Progenitor cell of endocrine pancreas (in vitro differentiated cells): Measurements from ENCODE around the gene DEFB113. TPM values are rescaled to one million over a fixed set of nuclear protein-coding genes. Genes with fewer than 3 reads are reported as not detected.

Experiments used
- DNase-seq: peaks from one replicate; pipeline ENCODE4 v3.0.0; 2021; ENCODE audit warnings: low spot score; ENCODE audit not compliant: unreplicated experiment
- H3K27ac Mint-ChIP-seq: 2 replicates; pipeline ENCODE4 v1.8.0; 2021; ENCODE audit warnings: mild to moderate bottlenecking, moderate library complexity, mixed read lengths
- H3K27me3 Mint-ChIP-seq: 2 replicates; pipeline ENCODE4 v1.8.0; 2021; ENCODE audit warnings: mixed read lengths
- H3K36me3 Mint-ChIP-seq: 2 replicates; pipeline ENCODE4 v1.8.0; 2022; ENCODE audit warnings: mixed read lengths; ENCODE audit not compliant: insufficient read depth
- H3K4me1 Mint-ChIP-seq: 2 replicates; pipeline ENCODE4 v1.8.0; 2021; ENCODE audit warnings: low read depth, mixed read lengths
- H3K4me3 Mint-ChIP-seq: 2 replicates; pipeline ENCODE4 v1.8.0; 2021; ENCODE audit warnings: low read depth, mild to moderate bottlenecking, moderate library complexity, mixed read lengths
- H3K9me3 Mint-ChIP-seq: 2 replicates; pipeline ENCODE4 v1.8.0; 2021; ENCODE audit warnings: low read depth, mixed read lengths
- total RNA-seq: library from RNA; stranded (reverse); gene quantifications from 2 replicates; pipeline ENCODE4 v1.2.1, GENCODE V29; 2021
- TF ChIP-seq, protein P1 (sequence below): fragments of 200-600 bp; sonication (generic); IDR thresholded peaks from one replicate; pipeline ENCODE4 v1.5.0; 2021; ENCODE audit warnings: antibody characterized with exemption, mild to moderate bottlenecking; ENCODE audit not compliant: unreplicated experiment

DEFB113 gene
- total RNA-seq, 1 donor from 2014 or later: not detected

DNA sequence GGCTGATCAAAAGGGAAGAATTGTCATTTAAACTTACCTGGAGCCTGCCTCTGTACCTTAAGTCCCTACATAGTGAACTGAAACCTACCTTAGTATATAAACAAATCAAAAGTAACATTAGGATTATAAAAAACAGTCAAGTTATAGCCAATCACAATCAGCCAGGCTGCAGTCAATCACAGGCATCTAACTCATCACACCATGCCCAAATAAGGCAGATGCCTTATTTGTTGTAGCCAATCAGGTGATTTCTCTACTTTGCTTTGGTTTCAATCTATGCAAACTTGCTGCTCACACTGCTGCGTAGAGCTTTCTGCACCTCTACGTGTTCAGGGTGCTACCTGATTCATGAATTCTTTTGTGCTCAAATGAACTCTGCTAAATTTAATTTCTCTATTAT lies 18.3 kb upstream of the DEFB113 start:
- H3K36me3 Mint-ChIP-seq: no peaks in the 10 kb centered on the region
- H3K27me3 Mint-ChIP-seq: no peaks in the 10 kb centered on the region
- TF ChIP-seq, protein P1, sequence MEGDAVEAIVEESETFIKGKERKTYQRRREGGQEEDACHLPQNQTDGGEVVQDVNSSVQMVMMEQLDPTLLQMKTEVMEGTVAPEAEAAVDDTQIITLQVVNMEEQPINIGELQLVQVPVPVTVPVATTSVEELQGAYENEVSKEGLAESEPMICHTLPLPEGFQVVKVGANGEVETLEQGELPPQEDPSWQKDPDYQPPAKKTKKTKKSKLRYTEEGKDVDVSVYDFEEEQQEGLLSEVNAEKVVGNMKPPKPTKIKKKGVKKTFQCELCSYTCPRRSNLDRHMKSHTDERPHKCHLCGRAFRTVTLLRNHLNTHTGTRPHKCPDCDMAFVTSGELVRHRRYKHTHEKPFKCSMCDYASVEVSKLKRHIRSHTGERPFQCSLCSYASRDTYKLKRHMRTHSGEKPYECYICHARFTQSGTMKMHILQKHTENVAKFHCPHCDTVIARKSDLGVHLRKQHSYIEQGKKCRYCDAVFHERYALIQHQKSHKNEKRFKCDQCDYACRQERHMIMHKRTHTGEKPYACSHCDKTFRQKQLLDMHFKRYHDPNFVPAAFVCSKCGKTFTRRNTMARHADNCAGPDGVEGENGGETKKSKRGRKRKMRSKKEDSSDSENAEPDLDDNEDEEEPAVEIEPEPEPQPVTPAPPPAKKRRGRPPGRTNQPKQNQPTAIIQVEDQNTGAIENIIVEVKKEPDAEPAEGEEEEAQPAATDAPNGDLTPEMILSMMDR: no peak
- H3K27ac Mint-ChIP-seq: no peak overlapping the region
- no peak overlapping the region for H3K4me3 Mint-ChIP-seq
- H3K4me1 Mint-ChIP-seq: peaks cover 5% of the 10 kb centered on the region
- no peaks in the 10 kb centered on the region for H3K9me3 Mint-ChIP-seq
- DNase-seq: no peak

DNA sequence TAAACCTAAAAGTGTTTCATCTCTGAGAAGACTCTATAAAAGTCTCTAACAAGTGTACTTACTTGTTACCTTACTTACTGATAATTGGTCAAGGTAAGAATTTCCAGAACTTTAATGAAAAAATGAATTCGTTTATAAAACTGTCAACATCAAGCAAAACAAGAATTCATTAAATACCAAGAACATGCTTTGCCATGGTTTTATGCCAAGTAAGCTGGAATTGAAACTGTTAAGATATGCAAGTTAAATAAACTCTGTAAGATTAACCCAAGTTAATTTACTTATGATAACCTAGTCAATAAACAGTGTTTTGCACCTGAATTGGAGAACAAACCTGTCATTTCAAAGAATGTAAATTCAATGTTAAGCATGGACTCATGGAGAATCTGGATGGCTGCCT lies 17.1 kb upstream of the DEFB113 start:
- peaks cover 5% of the 10 kb centered on the region for H3K4me1 Mint-ChIP-seq
- TF ChIP-seq, protein P1: no peak

DNA sequence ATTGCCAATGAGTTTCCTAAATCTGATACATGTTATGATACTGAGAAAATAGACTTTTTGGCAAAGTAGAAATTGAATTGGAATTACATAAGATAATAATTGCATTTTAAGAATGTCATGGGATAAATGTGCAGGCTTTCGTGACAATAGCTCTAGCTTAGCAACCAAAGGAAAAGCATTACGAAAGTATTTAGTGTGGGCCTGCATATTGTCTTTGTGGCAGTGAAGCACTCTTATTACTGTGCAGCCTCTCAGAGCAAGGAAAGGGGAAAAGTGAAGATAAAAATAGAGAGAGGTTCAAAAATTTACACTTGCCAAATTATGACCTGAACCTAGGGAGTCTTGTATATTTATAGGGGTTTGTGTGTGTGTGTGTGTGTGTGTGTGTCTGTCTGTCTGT lies 12.6 kb upstream of the DEFB113 start:
- peaks cover 2% of the 10 kb centered on the region for H3K4me1 Mint-ChIP-seq
- no peak overlapping the region for H3K4me3 Mint-ChIP-seq
- no peaks in the 10 kb centered on the region for H3K9me3 Mint-ChIP-seq
- no peaks in the 10 kb centered on the region for H3K27me3 Mint-ChIP-seq
- H3K27ac Mint-ChIP-seq: no peak overlapping the region
- no peak for DNase-seq
- H3K36me3 Mint-ChIP-seq: no peaks in the 10 kb centered on the region
- TF ChIP-seq, protein P1: no peak

More for the DNA sequence above, 17.1 kb upstream of the DEFB113 start:
- no peaks in the 10 kb centered on the region for H3K36me3 Mint-ChIP-seq
- no peaks in the 10 kb centered on the region for H3K9me3 Mint-ChIP-seq
- no peak for DNase-seq
- H3K27me3 Mint-ChIP-seq: no peaks in the 10 kb centered on the region
- no peak overlapping the region for H3K4me3 Mint-ChIP-seq
- H3K27ac Mint-ChIP-seq: no peak overlapping the region

DNA sequence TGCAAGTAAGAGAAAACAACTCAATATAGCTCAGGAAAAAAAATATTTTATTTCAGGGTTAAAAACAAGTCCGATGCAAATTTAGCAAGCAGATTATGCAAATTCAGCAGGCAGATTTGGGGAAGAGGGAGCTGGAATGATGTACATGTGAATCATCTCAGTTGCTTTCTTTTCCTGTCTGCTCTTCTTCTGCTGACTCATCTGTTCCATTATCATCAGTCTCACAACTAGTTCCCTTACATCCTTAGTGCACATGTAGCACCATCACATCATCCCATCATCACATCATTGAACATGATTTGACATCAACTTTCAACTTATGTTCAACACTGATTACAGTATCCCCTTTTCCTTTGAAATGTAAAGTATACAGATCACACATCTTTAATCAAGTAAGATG lies 11.5 kb upstream of the DEFB113 start:
- Mint-ChIP-seq H3K4me3 (no peak overlapping the region), H3K36me3 (no peaks in the 10 kb centered on the region), H3K27me3 (no peaks in the 10 kb centered on the region), H3K9me3 (no peaks in the 10 kb centered on the region), H3K27ac (no peak overlapping the region), H3K4me1 (no peaks in the 10 kb centered on the region)
- no peak for DNase-seq
- TF ChIP-seq, protein P1: no peak

DNA sequence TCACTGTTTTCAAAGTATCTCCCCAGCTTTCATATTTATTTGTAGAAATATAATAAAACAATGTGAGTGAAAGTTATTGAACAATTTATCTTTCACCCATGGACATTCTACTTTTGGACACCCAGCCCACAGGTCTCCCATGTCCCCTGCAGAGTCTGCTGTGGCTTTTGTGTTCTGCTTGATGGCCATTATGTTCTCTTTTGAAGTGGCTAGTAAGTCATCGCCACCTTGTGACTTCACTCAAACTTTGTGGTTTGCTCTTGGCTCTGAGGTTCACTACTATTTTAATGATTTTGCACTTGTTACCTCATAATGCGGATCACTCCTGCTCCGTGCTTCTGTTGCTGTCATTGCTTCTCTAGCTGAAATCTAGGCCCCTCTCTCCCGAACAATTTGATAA lies 10.2 kb upstream of the DEFB113 start:
- Mint-ChIP-seq H3K36me3 (no peaks in the 10 kb centered on the region), H3K4me3 (no peak overlapping the region), H3K27ac (no peak overlapping the region), H3K9me3 (no peaks in the 10 kb centered on the region), H3K4me1 (no peaks in the 10 kb centered on the region), H3K27me3 (no peaks in the 10 kb centered on the region)
- TF ChIP-seq, protein P1: no peak
- no peak for DNase-seq
